ENCODE measurements around the gene CFP.

GRCh38 chrX:47649271-47649670, 19.5 kb upstream of the CFP start:
- TF ChIP-seq POLR2A (IDR thresholded peaks at IDR 0.05) (no peak), CTCF (IDR thresholded peaks at IDR 0.05) (no peak)

Data from breast epithelium (tissue), 3 donors.